ENCODE results near the gene RESP18.

DNA sequence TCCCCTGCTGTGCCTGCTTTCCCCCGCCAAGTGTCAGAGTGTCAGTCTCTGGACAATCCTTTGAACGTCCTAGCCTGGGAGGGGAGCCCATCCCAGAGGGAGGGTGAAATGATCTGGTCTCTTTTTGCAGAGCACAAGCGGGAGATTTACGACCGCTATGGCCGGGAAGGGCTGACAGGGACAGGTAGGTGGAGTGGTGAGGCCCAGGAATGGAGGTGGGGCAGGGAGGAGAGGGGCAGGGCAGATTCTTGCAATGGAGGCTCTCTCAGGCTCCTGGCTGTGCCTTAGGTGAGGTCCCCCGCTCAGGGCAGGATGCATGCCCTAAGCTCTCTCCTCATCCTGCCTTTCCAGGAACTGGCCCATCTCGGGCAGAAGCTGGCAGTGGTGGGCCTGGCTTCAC, 51.0 kb downstream of the RESP18 start:
- TF ChIP-seq, protein P1, sequence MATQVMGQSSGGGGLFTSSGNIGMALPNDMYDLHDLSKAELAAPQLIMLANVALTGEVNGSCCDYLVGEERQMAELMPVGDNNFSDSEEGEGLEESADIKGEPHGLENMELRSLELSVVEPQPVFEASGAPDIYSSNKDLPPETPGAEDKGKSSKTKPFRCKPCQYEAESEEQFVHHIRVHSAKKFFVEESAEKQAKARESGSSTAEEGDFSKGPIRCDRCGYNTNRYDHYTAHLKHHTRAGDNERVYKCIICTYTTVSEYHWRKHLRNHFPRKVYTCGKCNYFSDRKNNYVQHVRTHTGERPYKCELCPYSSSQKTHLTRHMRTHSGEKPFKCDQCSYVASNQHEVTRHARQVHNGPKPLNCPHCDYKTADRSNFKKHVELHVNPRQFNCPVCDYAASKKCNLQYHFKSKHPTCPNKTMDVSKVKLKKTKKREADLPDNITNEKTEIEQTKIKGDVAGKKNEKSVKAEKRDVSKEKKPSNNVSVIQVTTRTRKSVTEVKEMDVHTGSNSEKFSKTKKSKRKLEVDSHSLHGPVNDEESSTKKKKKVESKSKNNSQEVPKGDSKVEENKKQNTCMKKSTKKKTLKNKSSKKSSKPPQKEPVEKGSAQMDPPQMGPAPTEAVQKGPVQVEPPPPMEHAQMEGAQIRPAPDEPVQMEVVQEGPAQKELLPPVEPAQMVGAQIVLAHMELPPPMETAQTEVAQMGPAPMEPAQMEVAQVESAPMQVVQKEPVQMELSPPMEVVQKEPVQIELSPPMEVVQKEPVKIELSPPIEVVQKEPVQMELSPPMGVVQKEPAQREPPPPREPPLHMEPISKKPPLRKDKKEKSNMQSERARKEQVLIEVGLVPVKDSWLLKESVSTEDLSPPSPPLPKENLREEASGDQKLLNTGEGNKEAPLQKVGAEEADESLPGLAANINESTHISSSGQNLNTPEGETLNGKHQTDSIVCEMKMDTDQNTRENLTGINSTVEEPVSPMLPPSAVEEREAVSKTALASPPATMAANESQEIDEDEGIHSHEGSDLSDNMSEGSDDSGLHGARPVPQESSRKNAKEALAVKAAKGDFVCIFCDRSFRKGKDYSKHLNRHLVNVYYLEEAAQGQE (IDR thresholded peaks at IDR 0.05) = no peak
- TF ChIP-seq, protein P2, sequence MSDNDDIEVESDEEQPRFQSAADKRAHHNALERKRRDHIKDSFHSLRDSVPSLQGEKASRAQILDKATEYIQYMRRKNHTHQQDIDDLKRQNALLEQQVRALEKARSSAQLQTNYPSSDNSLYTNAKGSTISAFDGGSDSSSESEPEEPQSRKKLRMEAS (IDR thresholded peaks at IDR 0.05) = no peak
- TF ChIP-seq, protein P3, sequence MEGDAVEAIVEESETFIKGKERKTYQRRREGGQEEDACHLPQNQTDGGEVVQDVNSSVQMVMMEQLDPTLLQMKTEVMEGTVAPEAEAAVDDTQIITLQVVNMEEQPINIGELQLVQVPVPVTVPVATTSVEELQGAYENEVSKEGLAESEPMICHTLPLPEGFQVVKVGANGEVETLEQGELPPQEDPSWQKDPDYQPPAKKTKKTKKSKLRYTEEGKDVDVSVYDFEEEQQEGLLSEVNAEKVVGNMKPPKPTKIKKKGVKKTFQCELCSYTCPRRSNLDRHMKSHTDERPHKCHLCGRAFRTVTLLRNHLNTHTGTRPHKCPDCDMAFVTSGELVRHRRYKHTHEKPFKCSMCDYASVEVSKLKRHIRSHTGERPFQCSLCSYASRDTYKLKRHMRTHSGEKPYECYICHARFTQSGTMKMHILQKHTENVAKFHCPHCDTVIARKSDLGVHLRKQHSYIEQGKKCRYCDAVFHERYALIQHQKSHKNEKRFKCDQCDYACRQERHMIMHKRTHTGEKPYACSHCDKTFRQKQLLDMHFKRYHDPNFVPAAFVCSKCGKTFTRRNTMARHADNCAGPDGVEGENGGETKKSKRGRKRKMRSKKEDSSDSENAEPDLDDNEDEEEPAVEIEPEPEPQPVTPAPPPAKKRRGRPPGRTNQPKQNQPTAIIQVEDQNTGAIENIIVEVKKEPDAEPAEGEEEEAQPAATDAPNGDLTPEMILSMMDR (IDR thresholded peaks at IDR 0.05) = no peak
- TF ChIP-seq POLR2A (IDR thresholded peaks at IDR 0.05; ENCODE audit: low read length) = no peak
- TF ChIP-seq HEYL (CRISPR knock-in tag; IDR thresholded peaks at IDR 0.05) = no peak
- TF ChIP-seq CHD2 (IDR thresholded peaks at IDR 0.05; ENCODE audit: low read length, partially characterized antibody) = no peak
- no peak for TF ChIP-seq EP300 (IDR thresholded peaks at IDR 0.05)
- TF ChIP-seq BHLHE40 (IDR thresholded peaks at IDR 0.05; ENCODE audit: low read depth, low read length) = no peak
- TF ChIP-seq, protein P4, sequence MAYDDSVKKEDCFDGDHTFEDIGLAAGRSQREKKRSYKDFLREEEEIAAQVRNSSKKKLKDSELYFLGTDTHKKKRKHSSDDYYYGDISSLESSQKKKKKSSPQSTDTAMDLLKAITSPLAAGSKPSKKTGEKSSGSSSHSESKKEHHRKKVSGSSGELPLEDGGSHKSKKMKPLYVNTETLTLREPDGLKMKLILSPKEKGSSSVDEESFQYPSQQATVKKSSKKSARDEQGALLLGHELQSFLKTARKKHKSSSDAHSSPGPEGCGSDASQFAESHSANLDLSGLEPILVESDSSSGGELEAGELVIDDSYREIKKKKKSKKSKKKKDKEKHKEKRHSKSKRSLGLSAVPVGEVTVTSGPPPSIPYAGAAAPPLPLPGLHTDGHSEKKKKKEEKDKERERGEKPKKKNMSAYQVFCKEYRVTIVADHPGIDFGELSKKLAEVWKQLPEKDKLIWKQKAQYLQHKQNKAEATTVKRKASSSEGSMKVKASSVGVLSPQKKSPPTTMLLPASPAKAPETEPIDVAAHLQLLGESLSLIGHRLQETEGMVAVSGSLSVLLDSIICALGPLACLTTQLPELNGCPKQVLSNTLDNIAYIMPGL (CRISPR knock-in tag; IDR thresholded peaks at IDR 0.05; ENCODE audit: borderline replicate concordance) = no peak
- no peak for TF ChIP-seq MYC (IDR thresholded peaks at IDR 0.05; ENCODE audit: borderline replicate concordance, low read length)
- no peak for TF ChIP-seq POLR2AphosphoS2 (conservative IDR thresholded peaks at IDR 0.05; ENCODE audit: low read length)

Measured in A549 (cell line).